Smooth muscle cell of the brain vasculature (primary cell): ENCODE results near the gene PRR36.
A peak's percentile ranks its signal among the peaks of the same experiment; 100 is the strongest.

Experiments
- DNase-seq: peaks from one replicate; pipeline ENCODE4 v3.0.0-alpha.2; 2012; ENCODE audit warnings: low read depth, low spot score

Gene PRR36

DNA sequence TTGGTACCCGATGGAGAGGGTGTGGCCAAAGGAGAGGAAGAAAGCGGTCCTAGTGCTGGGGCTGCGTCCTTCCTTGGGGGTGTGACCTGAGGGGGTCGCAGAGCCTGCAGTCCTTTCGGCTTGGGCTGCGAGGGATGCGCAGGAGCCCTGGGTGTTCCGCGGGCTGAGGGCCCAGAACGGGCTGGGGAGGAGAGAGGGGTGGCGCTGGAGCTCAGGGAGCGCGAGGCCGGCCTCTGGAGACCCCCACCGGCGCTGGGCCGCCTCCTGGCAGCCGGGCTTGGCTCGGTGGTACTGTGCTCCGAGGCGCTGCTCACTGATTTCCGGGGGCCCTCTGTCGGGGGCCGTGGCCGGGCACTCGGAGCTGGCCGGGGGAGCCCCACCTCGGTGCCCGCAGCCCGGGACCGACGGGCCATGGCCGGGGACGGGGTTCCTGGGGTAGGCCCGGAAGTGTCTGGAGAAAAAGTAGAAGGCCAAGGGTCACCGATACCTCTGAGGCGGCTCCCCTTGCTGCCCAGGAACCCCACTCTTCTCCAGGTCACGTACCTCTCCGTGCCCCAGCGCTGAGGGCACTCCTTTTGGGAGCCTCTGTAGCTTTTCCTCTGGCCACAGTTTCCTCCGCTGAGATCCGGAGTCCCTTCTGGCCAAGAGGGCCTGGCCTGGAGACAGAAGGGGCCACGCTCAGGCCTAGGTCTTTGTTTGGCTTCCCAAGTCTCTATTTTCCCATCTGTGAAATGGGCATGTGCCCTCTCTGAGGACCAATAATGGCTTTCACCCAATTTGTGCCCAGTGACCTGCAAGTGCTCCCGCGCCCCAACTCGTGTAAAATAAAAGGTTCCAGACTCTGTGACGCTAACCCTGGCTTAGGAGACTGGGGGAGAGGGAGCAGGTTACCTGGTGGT is 1.6 kb downstream of the PRR36 start:
- DNase-seq = no peak

DNA sequence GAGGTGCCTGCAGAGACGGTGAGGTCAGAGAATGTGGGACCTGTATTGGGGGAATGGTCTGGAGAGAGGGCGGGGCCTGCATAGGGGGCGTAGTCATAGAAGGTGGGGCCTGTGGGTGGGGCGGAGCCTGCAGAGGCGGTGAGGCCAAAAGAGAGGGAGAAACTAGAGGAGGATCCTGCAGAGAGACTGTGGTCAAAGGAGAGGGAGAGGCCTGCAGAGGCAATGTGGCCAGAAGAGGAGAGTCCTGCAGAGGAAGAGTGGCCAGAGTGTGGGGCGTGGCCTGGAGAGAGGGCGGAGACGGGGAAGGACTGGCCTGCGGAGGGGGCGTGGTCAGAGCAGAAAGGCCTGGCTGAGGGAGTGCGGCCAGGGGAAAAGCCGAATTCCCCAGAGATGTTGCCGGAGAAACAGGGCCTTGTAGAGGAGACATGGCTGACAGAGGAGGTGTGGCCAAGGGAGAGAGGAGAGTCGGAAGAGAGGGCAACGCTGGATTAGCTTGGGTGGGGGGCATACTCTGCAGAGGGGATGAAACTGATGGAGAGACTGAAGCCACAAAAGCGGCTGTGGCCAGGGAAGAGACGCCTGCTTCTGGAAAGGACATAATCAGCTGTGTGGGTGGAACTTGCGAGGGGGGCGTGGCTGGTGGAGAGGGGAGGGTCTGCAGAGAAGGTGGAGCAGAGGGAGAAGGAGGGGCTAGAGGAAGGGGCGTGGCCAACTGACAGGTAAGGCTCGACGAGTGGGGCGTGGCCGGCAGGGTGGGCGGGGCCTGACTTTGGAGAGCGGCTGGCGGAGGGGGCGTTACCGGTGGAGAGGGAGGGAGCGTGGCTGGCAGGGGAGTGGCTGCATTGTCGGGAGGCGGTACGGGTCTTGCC is 2.5 kb downstream of the PRR36 start:
- DNase-seq = peak; percentile 76

DNA sequence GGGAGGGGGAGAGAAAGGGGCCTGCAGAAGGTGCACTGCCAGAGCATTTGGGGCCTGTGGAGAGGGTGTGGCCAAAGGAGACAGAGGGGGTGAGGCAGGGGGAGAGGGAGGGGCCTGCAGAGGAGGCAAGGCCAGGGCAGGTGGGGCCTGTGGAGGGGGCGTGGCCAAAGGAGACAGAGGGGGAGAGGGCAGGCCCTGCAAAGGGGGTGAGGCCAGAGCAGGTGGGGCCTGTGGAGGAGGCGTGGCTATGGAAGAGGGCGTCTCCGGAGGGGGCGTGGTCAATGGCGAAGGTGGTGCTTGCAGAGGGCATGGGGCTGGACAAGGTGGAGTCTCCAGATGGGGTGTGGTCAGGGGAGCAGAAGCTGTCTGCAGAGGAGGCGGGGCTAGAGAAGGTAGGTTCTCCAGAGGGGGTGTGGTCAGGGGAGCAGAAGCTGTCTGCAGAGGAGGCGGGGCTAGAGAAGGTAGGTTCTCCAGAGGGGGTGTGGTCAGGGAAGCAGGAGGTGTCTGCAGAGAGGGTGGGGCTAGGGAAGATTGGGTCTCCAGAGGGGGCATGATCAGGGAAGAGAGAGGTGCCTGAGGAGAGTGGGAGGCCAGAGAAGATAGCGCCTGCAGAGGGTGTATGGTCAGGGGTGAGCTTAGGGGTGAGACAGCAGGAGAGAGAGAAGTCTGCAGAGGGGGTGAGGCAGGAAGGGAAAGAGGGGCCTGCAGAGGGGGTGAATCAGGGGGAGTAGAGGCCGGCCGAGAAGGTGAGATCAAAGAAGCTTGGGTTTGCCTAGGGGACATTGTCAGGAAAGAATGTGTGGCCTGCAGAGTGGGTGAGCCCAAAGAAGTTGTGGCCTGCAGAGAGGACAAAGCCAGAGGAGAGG is 3.4 kb downstream of the PRR36 start:
- no peak for DNase-seq

DNA sequence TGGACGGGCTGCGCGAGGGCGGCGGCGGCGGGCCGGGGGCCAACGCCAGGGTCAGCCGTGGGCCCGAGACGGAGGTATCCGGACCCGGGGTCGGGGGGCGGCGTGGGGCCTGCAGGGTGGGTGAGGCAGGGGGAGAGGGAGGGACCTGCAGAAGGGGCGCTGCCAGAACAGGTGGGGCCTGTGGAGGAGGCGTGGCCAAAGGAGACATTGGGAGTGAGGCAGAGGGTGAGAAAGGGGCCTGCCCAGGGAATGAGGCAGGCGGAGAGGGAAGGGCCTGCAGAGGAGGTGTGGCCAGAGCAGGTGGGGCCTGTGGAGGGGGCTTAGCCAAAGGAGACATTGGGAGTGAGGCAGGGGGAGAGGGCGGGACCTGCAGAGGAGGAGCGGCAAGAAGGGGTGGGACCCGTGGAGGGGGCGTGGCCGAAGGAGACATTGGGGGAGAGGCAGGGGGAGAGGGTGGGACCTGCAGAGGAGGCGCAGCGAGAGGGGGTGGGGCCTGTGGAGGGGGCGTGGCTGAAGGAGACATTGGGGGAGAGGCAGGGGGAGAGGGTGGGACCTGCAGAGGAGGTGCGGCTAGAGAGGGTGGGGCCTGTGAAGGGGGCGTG is 4.2 kb downstream of the PRR36 start:
- DNase-seq = no peak

GRCh38 chr19:7869453-7869909 is 4.7 kb downstream of the PRR36 start:
- DNase-seq = no peak

GRCh38 chr19:7868671-7869452 is 5.3 kb downstream of the PRR36 start:
- no peak for DNase-seq

- DNase-seq = no peak
Observed at GRCh38 chr19:7868326-7868670, 5.9 kb downstream of the PRR36 start.

GRCh38 chr19:7867092-7867844 is 6.9 kb downstream of the PRR36 start:
- DNase-seq = no peak

DNA sequence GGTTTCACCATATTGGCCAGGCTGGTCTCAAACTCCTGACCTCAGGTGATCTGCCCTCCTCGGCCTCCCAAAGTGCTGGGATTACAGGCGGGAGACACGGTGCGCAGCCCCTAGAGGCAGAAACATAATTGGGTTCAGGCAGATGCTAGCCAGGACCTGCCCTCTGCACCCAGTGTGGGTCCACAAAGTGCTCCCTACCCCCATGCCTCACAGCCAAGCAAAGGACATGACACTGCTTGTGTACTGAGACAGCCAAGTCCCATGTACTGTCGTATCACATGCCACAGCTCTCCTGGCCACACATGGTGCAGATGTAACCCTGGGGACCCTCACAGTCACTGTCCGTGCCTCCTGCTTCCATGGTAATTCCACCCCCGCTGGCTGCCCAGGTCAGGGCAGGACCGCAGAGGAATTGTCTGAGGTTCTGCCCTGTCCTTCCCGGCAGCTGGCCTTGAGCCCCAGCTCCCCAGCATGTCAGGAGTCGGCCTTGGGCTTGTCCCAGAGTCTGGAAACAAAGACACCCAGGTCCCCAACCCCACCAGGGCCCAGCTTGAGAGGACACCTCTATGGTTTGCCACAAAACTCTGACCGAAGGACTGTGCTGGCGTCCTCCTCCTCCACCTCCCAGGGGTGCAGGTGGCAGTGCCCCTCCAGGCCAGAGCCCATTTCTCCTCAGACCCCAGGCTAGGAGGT is 7.6 kb downstream of the PRR36 start:
- no peak for DNase-seq

DNA sequence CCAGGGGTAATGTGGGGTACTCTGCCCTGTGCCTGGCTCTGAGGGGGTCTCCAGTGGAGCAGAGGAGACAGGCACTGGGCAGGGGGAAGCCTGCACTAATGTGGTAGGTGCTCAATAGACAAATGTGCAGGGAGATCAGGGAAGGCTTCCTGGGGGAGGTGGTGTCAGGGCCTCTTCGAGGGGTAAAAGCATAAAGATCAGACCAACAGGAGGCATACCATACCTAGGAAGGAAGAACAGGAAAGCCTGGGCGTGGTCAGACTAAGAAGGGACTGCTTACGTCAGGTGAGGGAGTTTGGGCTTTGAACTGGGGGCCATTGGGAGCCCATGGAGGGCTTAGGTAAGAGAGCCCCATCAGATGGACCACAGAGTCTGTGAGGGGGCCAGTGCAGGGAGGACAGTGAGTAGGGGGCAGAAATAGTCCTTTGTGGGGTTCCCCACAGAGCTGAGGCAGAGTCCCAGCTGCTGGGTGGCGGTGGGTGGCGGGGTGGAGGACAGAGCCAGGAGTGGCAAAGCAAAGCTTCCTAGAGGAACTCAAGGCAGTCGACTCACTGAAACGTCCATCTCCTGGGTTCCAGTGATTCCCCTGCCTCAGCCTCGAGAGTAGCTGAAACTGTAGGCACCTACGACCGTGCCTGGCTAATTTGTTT is 8.8 kb downstream of the PRR36 start:
- DNase-seq = no peak

- no peak for DNase-seq
Observed at GRCh38 chr19:7864690-7865074, 9.5 kb downstream of the PRR36 start.

DNA sequence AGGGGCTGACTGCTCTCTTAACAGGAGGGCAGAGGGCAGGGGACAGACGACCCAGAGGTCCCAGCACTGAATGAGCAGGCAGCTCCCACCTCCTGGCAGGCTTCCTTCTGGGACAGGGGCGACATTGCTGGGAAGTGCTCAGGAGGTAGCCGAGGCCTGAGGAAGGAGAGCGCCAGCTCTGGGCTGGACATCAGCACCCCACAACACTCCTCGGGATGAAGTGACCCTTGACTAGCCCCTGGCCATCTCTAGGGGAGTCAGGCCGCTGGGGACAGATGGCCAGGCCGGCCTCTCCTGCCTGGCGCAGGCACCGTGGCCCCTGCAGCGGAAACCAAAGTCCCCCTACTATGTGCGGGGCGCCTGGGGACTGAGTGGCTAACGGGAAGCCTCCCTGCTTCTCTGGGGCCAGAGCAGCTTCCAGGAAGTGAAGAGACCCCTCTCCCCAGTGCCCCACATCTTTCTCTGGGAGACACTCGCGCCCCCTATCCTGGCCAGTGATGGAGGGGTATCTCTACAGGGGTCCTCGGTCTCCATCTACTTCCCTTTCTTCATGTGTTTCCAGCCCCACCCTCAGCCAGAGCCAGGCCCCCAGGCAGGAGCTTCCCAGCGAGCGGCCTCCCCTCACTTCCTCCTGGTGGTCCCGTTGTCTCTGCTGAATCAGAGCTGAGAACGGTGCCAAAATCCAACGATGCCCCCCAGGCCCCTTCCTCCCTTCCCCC is 10.1 kb downstream of the PRR36 start:
- DNase-seq = no peak

GRCh38 chr19:7863157-7863970 is 10.8 kb downstream of the PRR36 start:
- DNase-seq = no peak

GRCh38 chr19:7862413-7862951 is 11.7 kb downstream of the PRR36 start:
- no peak for DNase-seq

GRCh38 chr19:7861619-7862412 is 12.4 kb downstream of the PRR36 start:
- no peak for DNase-seq
